GM21717 (cell line): ENCODE measurements around the gene PCGF1.
A peak's percentile ranks its signal among the peaks of the same experiment; 100 is the strongest.

Source experiments
- ATAC-seq: cut with Tn5 transposase; IDR thresholded peaks from one replicate; pipeline ENCODE4 v1.9.1; 2021; ENCODE audit warnings: mild to moderate bottlenecking, moderate library complexity; ENCODE audit not compliant: unreplicated experiment

PCGF1 gene

GRCh38 chr2:74537140-74537539 is 29.6 kb upstream of the PCGF1 start:
- no peak for ATAC-seq

GRCh38 chr2:74536166-74536950 is 28.9 kb upstream of the PCGF1 start:
- ATAC-seq = no peak

- ATAC-seq = no peak
Measured at GRCh38 chr2:74535440-74535965, 28.0 kb upstream of the PCGF1 start.

- no peak for ATAC-seq
Measured at GRCh38 chr2:74534411-74534810, 26.9 kb upstream of the PCGF1 start.

- no peak for ATAC-seq
Measured at GRCh38 chr2:74533464-74533863, 26.0 kb upstream of the PCGF1 start.

- no peak for ATAC-seq
Measured at GRCh38 chr2:74532222-74532621, 24.7 kb upstream of the PCGF1 start.

GRCh38 chr2:74531666-74532065 is 24.2 kb upstream of the PCGF1 start:
- ATAC-seq = no peak

GRCh38 chr2:74530239-74531187 is 23.0 kb upstream of the PCGF1 start:
- peak; percentile 30 for ATAC-seq

- ATAC-seq = peak; percentile 74
Measured at GRCh38 chr2:74529357-74530238, 22.1 kb upstream of the PCGF1 start, which contains the start of the genes AUP1 and HTRA2. Gene AUP1 (minus strand): TSS chr2:74529706. CDS start chr2:74529629, 77 bp downstream. Gene HTRA2 (plus strand): TSS chr2:74529933. CDS start chr2:74530007, 74 bp downstream.

- peak; percentile 14 for ATAC-seq
Measured at GRCh38 chr2:74528600-74529356, 21.3 kb upstream of the PCGF1 start.

- no peak for ATAC-seq
Measured at GRCh38 chr2:74527741-74528140, 20.2 kb upstream of the PCGF1 start.

- ATAC-seq = no peak
Measured at GRCh38 chr2:74526649-74527230, 19.2 kb upstream of the PCGF1 start.

GRCh38 chr2:74525717-74526648 is 18.5 kb upstream of the PCGF1 start, which contains the start of gene DQX1:
Gene DQX1 (minus strand): TSS chr2:74526231. CDS start chr2:74525729, 502 bp downstream.
- ATAC-seq = no peak

- ATAC-seq = no peak
Measured at GRCh38 chr2:74524955-74525716, 17.6 kb upstream of the PCGF1 start.

- no peak for ATAC-seq
Measured at GRCh38 chr2:74524005-74524404, 16.5 kb upstream of the PCGF1 start.

- no peak for ATAC-seq
Measured at GRCh38 chr2:74522516-74522915, 15.0 kb upstream of the PCGF1 start.

GRCh38 chr2:74516650-74517049 is 9.2 kb upstream of the PCGF1 start:
- no peak for ATAC-seq
